KBM-7 (cell line): ENCODE data around the gene MIER2.
"Not testable (repeated sequence)": the region's sequence is repeated elsewhere in the genome, so short reads cannot be mapped to it uniquely, and the experiment has no call there.

ENCODE experiments used
- DNase-seq: peaks from one replicate; pipeline ENCODE4 v3.0.0-alpha.2; 2015
- in situ Hi-C: fragments of 300-500 bp; cut with MboI; formaldehyde crosslinking; loops from 2 replicates; pipeline ENCODE4 v1.14.3; 2020; ENCODE audit warnings: low sequenced_read_pairs, low pct_unique_long_range_greater_than_20kb, mixed read lengths

The MIER2 gene

DNA sequence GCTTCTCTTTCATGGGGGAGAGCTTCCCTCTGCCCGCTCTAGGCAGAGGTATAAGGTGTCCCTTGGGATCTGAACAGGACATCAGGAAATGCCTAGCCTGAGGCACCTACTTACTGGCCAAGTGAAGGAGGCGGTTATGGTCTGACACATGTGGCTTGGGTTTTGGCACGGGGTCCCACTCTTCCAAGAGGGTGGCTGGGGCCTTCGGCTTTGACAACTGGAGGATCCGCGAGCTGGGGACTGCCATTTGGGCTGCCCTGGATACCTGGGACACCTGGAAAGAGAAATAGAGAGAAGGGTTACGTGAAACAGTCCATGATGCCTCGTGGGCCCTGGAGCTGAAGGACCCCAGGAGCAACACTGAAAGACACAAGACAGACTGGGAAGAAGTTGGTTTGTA, 22.4 kb upstream of the MIER2 start:
- in situ Hi-C loops: no loop called here

DNA sequence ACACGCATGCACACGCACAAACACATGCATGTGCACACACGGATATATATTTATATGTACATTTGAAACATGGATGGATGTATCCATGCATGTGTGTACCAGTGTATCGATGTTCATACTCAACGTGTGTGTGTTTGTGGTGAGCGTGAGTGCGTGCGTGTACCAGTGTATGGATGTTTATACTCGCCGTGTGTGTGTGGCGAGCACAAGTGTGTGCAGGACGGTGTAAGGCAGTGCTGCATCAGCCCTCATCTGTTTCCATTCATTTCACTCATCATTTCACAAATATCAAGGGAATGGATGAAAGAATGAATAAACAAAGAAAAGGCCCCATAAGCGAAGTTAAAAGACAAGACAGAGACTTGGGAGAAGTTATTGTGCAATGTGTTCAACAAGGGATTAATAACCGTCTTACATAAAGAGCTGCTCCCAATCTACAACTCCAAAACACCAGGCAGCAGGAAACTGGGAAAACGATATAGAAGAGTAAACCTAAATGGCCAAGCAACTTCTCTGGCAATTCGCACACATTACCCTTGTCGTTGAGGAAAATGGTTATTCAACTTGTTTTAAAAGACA, 21.7 kb upstream of the MIER2 start:
- in situ Hi-C loops: no loop called here
- DNase-seq: no peak

More for the DNA sequence above, 22.4 kb upstream of the MIER2 start:
- DNase-seq: no peak

- DNase-seq: no peak
- in situ Hi-C loops: no loop called here
Measured at GRCh38 chr19:364496-365287, 20.1 kb upstream of the MIER2 start.

- in situ Hi-C loops: no loop called here
Measured at GRCh38 chr19:362683-363082, 18.1 kb upstream of the MIER2 start.

DNA sequence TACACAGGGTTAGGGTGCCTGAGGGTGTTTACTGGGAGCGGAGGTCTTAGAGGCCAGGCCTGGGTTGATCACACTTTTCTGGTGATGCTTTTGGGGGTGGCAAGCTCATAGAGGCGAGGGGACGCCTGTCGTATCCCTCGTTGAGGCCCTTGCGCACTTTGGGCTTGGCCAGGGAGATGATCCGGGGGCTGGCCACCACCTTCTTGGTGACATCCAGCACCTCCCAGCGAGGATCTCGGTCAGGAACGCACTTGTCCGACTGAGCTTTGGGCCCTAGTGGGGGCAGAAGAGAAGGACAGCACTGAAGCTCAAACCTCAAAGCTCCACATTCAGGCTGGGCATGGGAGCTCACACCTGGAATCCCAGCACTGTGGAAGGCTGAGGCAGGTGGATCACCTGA, 17.6 kb upstream of the MIER2 start:
- in situ Hi-C loops: no loop called here
- no peak for DNase-seq

More at GRCh38 chr19:362683-363082, 18.1 kb upstream of the MIER2 start:
- no peak for DNase-seq

DNA sequence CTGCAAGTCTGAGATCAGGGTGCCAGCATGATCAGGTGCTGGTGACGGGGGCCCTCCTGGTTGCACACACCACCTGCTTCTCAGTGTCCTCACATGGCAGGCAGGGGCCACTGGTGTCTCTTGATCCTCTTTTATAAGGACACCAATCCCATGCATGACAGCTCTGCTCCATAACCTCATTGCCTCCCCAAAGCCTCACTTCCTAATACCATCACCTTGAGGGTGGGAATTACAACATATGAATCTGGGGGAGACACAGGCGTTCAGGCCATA, 15.0 kb upstream of the MIER2 start:
- no peak for DNase-seq
- in situ Hi-C loops: no loop called here

- in situ Hi-C loops, DNase-seq: not testable (repeated sequence)
Measured at GRCh38 chr19:355536-355935, 10.9 kb upstream of the MIER2 start.

DNA sequence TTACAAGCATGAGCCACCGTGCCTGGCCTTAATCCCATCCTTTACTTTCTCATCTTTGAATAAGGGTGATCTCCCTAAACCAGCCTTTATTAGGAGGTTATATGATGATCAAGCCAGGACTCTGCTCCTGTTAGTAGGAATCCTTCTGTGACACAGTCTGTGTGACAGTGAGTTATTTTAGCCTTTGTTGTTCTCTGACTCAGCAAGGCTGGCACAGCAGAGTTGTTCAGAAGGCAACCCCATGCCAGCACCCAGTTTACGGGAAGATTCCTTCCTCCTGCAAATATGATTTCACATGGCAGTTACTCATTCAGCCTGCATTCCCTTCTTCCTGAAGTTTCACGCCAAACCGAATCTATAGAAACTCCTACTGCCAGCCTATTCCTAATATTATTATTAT, 10.5 kb upstream of the MIER2 start:
- DNase-seq: no peak
- in situ Hi-C loops: no loop called here

DNA sequence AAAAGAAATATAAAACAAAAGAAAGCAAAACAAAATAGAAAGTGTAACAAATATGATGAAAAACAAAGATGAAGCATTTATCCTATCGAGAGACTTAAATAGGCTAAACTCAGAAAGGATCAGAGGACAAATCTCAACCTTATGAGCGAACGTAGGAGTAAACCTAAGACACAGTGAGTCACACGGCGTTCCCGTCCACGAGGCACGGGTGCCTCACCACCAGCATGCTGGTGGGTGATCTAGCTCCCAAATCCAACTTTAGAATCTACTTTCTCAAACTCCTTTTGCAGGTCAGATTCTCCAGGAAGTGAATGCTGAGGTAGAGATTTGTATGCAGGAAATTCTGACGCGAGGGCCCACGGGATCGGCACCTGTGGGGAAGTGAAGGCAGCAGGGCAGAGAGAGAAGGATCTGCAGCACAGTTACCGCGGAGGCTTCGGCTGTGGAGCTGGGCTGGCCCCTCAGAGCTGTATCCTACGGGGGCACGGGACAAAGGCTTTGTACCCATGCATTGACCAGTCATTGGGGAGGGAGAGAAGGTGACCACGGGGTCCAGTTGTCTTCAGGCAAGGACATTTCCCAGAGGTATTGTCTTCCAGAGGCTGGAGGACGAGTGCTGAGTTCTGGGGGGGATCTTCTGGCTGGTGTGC, 7.5 kb upstream of the MIER2 start:
- DNase-seq: no peak
- in situ Hi-C loops: no loop called here

- in situ Hi-C loops: no loop called here
Measured at GRCh38 chr19:347946-348861, 3.6 kb upstream of the MIER2 start.

DNA sequence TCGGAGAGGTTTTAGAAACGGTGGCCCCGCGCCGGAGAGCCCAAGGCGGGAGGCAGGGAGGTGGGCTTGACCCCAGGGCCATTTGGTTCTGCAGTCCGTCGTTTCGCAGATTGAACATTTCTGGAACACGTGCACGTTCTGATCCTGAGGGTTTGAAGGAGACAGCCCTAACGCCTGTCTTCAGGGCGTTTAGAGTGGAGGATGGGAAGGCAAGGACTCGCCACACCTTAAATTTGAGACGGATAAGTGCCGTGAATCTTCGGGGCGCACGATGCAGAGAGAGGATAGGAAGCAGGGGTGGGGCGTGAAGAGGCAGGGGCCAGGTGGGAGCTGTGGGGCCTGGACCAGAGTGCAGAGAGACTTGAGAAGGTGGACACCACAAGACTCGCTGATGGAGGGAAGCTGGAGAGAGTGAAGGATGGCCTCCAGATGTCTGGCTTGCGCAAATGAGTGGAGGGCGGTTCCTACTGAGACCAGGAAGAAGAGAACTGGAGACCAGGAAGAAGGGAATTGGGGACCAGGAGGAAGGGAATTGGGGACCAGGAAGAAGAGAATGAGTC, 804 bp upstream of the MIER2 start:
- DNase-seq: no peak
- in situ Hi-C loops: no loop called here

More at GRCh38 chr19:347946-348861, 3.6 kb upstream of the MIER2 start:
- no peak for DNase-seq

- no peak for DNase-seq
- in situ Hi-C loops: no loop called here
Measured at GRCh38 chr19:343941-344624, 513 bp downstream of the MIER2 start.

GRCh38 chr19:343451-343931, 1.1 kb downstream of the MIER2 start:
- in situ Hi-C loops: no loop called here
- DNase-seq: peak; percentile 40

GRCh38 chr19:342801-343421, 1.7 kb downstream of the MIER2 start:
- DNase-seq: peak; percentile 74
- in situ Hi-C loops: no loop called here

- DNase-seq: no peak
- in situ Hi-C loops: no loop called here
Measured at GRCh38 chr19:342128-342455, 2.5 kb downstream of the MIER2 start.

DNA sequence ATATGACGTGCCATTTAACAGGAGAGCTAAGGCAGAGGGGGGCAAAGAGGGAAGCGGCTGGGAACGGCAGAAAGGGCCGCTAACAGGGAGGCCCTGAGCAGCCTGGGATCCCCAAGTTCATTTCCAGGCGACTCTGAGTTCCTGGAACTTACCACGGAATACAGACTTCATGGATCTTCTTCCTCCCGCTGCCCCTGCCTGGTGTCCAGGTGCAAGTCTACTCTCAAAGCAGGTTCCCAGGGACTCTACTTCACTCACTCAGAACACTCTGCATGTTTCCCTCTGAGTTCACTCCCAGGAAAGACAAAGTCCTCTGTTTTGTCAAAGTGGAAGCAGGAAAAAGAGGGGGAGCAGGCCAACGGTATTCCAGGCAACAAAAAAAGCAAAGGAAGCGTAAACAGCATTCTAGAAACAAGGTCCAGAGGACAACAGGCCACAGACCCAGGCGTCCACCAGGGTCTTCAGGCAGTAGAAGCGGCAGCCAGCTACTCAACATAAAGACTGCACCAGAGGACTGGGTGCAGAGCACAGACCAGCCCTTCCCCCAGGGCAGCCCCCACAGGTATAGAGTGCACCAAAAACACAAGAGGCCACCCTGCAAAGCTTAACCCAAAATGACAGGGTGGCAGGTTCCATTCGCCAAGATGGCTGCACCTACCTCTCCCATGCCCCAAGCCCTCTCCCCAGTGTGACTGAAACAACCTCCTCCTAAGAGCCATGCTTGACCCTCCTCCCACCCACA, 3.0 kb downstream of the MIER2 start:
- in situ Hi-C loops: no loop called here
- no peak for DNase-seq

DNA sequence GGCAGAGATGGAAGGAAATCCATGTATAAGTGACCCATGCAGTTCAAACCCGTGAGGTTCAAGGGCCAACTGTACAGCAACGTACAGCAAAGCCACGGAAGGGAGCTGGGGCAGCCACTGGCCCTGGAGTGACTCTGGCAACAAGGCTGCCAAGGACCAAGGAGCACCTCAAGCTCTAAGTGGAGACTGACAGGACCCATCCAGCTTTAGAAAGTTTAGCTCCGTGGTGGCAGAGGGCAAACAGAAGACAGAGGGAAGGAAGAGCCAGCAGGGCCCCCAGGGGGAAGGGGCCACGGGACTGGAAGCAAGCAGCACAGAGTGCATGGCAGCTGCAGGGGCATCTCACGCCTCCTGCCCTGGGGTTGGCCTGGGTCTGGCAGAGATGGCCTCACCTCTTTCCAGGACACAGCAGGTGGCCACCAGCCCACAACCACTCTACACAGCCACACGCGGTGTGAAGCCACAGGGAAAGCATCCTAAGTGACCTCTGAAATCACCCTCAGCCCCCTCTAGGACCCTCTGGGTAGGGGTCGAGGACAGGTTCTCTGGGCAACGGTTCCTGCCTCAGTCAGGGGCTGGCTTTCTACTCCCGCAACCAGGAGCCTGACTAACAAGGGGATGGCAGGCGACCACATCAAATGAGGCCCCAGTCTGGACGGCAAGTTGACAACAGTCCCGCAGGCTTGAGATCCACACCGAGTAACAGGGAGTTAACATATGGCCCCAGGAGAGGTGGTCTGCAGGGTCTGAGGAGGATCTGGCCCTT, 3.8 kb downstream of the MIER2 start:
- DNase-seq: no peak
- in situ Hi-C loops: no loop called here
